HepG2 (cell line): ENCODE results near the gene ZNF148. TPM values are rescaled to one million over a fixed set of nuclear protein-coding genes. Genes with fewer than 3 reads are reported as not detected.
A peak's percentile ranks its signal among the peaks of the same experiment; 100 is the strongest.

ENCODE experiments used
- GATAD2A ChIP-seq: IDR thresholded peaks from 2 replicates; pipeline ENCODE4 v1.6.1; 2016
- RBFOX2 ChIP-seq: fragments of 200-400 bp; formaldehyde crosslinking; IDR thresholded peaks from 2 replicates; pipeline ENCODE4 v1.6.1; 2017; ENCODE audit warnings: low read depth, mild to moderate bottlenecking, low read length
- SAFB2 ChIP-seq: sonication (generic); formaldehyde crosslinking; IDR thresholded peaks from 2 replicates; pipeline ENCODE4 v1.5.1; 2020; ENCODE audit warnings: missing genetic modification reagents, low read depth, mild to moderate bottlenecking, borderline replicate concordance
- SMAD3 ChIP-seq: sonication (generic); formaldehyde crosslinking; IDR thresholded peaks from 2 replicates; pipeline ENCODE4 v1.4.0; 2020; ENCODE audit warnings: missing genetic modification reagents
- ZBTB3 ChIP-seq: sonication (generic); formaldehyde crosslinking; IDR thresholded peaks from 2 replicates; pipeline ENCODE4 v1.4.0; 2020; ENCODE audit warnings: low read depth, mild to moderate bottlenecking, moderate library complexity, missing genetic modification reagents, borderline replicate concordance
- ZBTB7B ChIP-seq: sonication (generic); formaldehyde crosslinking; IDR thresholded peaks from 2 replicates; pipeline ENCODE4 v1.4.0; 2020; ENCODE audit warnings: missing genetic modification reagents
- ZNF550 ChIP-seq: sonication (generic); formaldehyde crosslinking; IDR thresholded peaks from 2 replicates; pipeline ENCODE4 v1.4.0; 2020; ENCODE audit warnings: mild to moderate bottlenecking, missing genetic modification reagents, borderline replicate concordance
- ZNF616 ChIP-seq: sonication (generic); formaldehyde crosslinking; IDR thresholded peaks from 2 replicates; pipeline ENCODE4 v1.5.0; 2020; ENCODE audit warnings: low read depth, mild to moderate bottlenecking, missing genetic modification reagents
- ZNF674 ChIP-seq: sonication (generic); formaldehyde crosslinking; IDR thresholded peaks from 2 replicates; pipeline ENCODE4 v1.5.0; 2020; ENCODE audit warnings: low read depth, mild to moderate bottlenecking, missing genetic modification reagents
- ZNF687 ChIP-seq: sonication (generic); formaldehyde crosslinking; IDR thresholded peaks from 2 replicates; pipeline ENCODE4 v1.5.1; 2020; ENCODE audit warnings: mild to moderate bottlenecking, missing genetic modification reagents, moderate library complexity
- ZNF720 ChIP-seq: sonication (generic); formaldehyde crosslinking; IDR thresholded peaks from 2 replicates; pipeline ENCODE4 v1.4.0; 2020; ENCODE audit warnings: missing genetic modification reagents
- ZNF850 ChIP-seq: sonication (generic); formaldehyde crosslinking; conservative IDR thresholded peaks from 2 replicates; pipeline ENCODE4 v1.9.0; 2021; ENCODE audit warnings: mild to moderate bottlenecking, missing genetic modification reagents
- ZSCAN25 ChIP-seq: sonication (generic); formaldehyde crosslinking; IDR thresholded peaks from 2 replicates; pipeline ENCODE4 v1.8.0; 2022; ENCODE audit warnings: mild to moderate bottlenecking, missing genetic modification reagents
- ZSCAN30 ChIP-seq: sonication (generic); formaldehyde crosslinking; IDR thresholded peaks from 2 replicates; pipeline ENCODE4 v1.5.0; 2020; ENCODE audit warnings: mild to moderate bottlenecking, missing genetic modification reagents
- ZSCAN9 ChIP-seq: IDR thresholded peaks from 2 replicates; pipeline ENCODE4 v1.6.1; 2016; ENCODE audit warnings: borderline replicate concordance
- polyA plus RNA-seq, 8 experiments: library from polyadenylated mRNA; depleted of rRNA in 3 of 8; stranded (reverse) in 7 of 8; unstranded in 1 of 8; fragments of >200 nt; fragmentation: Illumina TruSeq in 4 of 8; extraction: Trizol in 4 of 8; gene quantifications; 2 replicates each; pipeline versions ENCODE4 v1.2.1 to v1.2.3, GENCODE V29; 2011 to 2016; ENCODE audit warnings: low read depth in 4 of 8, missing spikeins in 1 of 8, mixed read lengths in 1 of 8; ENCODE audit not compliant: insufficient read depth in 1 of 8
- total RNA-seq, 5 experiments: library from RNA; depleted of rRNA; stranded (reverse); fragments of >200 nt; fragmentation: Illumina TruSeq; extraction: Trizol; gene quantifications; 2 replicates each; pipeline ENCODE4 v1.2.3, GENCODE V29; 2016; ENCODE audit warnings: low read depth in 1 of 5
- TF ChIP-seq, protein P1 (sequence below), 2 experiments: sonication (generic) in 1 of 2; formaldehyde crosslinking in 1 of 2; IDR thresholded peaks; 2 replicates each; pipeline versions ENCODE4 v1.6.1 to v1.9.0; 2014 to 2022; ENCODE audit warnings: antibody characterized with exemption in 1 of 2, borderline replicate concordance in 1 of 2, inconsistent platforms in 1 of 2, low read depth in 1 of 2, missing genetic modification reagents in 1 of 2

ZNF148 gene
- total and polyA plus RNA-seq, 2 of the 13 experiments (the other 11 are each of a cell fraction or from before 2014, with no cell fraction given): 10.6 to 36.1 TPM

DNA sequence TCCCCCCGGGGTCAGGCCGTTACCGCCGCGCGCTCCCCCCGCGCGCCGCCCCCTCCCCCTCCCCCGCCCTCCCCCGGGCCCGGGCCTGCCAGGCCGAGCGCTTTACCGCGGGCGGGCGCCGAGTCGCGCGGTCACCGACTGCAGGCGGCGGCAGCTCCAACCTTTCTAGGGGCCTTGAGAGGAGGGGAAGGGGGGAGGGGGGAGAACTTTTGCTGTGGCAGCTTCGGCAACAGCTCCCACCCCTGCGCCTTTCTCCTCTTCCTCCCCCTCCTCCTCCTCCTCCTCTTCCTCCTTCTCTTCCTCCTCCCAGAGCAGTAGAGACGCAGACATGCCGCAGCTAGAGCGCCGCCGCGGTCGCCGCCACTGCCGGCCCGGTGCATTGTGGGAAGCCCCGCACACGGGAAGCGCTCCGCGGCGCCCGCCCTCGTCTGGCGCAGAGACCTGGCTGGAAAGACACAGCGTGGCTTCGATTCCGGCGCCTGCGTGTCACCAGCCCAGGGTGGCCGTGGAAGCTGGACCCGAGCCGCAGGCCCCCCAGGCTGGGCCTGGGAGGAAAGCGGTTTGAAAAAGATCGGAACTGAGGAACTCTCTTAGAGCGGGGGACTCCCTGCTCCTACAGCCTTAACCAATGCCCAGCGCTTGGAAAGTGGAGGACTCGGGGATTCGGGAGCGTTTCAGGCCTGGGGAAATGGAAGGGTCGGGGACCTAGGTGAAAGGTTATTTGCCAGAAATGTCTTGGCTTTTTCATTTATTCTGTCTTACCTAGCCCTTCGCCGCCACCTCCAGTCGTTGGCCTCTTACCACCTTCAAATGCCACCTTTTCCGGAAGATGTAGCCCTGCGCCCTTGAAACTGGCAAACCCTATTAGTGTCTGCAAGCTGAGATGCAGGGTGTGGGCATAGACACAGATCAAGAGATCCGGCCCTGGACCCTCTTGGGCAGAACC lies at the start of gene ZNF148 (continued):
- TF ChIP-seq ZBTB7B (peak; percentile 24; the same call in 1 of the 2 replicates), ZNF616 (peak; percentile 80; the same call in 1 of the 2 replicates), ZNF720 (CRISPR knock-in tag) (0 out of 2 replicates have a peak, but pooled peaks have one; percentile 78), ZSCAN25 (peak; percentile 44; the same call in 1 of the 2 replicates), ZNF850 (CRISPR knock-in tag) (no peak; the same call in 1 of the 2 replicates), GATAD2A (CRISPR knock-in tag) (peak; percentile 68), ZBTB3 (CRISPR knock-in tag) (no peak), ZNF550 (CRISPR knock-in tag) (no peak), SAFB2 (CRISPR knock-in tag) (0 out of 2 replicates have a peak, but pooled peaks have one; percentile 56), RBFOX2 (peak; percentile 99), SMAD3 (CRISPR knock-in tag) (0 out of 2 replicates have a peak, but pooled peaks have one; percentile 19), ZSCAN9 (CRISPR knock-in tag) (peak; percentile 53; the same call in 1 of the 2 replicates), ZNF674 (CRISPR knock-in tag) (no peak), ZNF687 (CRISPR knock-in tag) (peak; percentile 92), ZSCAN30 (CRISPR knock-in tag) (peak; percentile 70; the same call in 1 of the 2 replicates)
- TF ChIP-seq, protein P1, sequence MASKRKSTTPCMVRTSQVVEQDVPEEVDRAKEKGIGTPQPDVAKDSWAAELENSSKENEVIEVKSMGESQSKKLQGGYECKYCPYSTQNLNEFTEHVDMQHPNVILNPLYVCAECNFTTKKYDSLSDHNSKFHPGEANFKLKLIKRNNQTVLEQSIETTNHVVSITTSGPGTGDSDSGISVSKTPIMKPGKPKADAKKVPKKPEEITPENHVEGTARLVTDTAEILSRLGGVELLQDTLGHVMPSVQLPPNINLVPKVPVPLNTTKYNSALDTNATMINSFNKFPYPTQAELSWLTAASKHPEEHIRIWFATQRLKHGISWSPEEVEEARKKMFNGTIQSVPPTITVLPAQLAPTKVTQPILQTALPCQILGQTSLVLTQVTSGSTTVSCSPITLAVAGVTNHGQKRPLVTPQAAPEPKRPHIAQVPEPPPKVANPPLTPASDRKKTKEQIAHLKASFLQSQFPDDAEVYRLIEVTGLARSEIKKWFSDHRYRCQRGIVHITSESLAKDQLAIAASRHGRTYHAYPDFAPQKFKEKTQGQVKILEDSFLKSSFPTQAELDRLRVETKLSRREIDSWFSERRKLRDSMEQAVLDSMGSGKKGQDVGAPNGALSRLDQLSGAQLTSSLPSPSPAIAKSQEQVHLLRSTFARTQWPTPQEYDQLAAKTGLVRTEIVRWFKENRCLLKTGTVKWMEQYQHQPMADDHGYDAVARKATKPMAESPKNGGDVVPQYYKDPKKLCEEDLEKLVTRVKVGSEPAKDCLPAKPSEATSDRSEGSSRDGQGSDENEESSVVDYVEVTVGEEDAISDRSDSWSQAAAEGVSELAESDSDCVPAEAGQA (IDR thresholded peaks at IDR 0.05; ENCODE audit: low read depth): peak; percentile 66; the same call in 1 of the 2 replicates
- TF ChIP-seq, protein P1 (CRISPR knock-in tag; IDR thresholded peaks at IDR 0.05; ENCODE audit: borderline replicate concordance): peak; percentile 31; the same call in 1 of the 2 replicates
